Esophagus squamous epithelium (tissue), 5 donors: Measurements from ENCODE around the gene AMFR. TPM values are rescaled to one million over a fixed set of nuclear protein-coding genes. Genes with fewer than 3 reads are reported as not detected.

Source experiments
- DNase-seq: peaks from one replicate; lab custom pipeline; 2025; lab: John Stamatoyannopoulos, UW
- H3K27ac ChIP-seq, 4 donors: fragments of 200-600 bp; sonication (generic); one replicate each; pipeline ENCODE4 v1.5.1; 2016 to 2019; ENCODE audit warnings: mild to moderate bottlenecking in 1 of 4
- H3K27me3 ChIP-seq, 4 donors: fragments of 200-600 bp; sonication (generic); 1 replicate in 3 of 4; 2 replicates in 1 of 4; pipeline versions ENCODE4 v1.5.1 to v1.6.0; 2017 to 2021; ENCODE audit warnings: antibody characterized with exemption in 1 of 4
- H3K36me3 ChIP-seq, 3 donors: fragments of 200-600 bp; sonication (generic); one replicate each; pipeline ENCODE4 v1.5.1; 2016 to 2019
- H3K4me1 ChIP-seq, 3 donors: fragments of 200-600 bp; sonication (generic); one replicate each; pipeline ENCODE4 v1.5.1; 2017 to 2019
- H3K4me3 ChIP-seq, 4 donors: fragments of 200-600 bp; sonication (generic); 1 replicate in 3 of 4; 2 replicates in 1 of 4; pipeline ENCODE4 v1.5.1; 2016 to 2019; ENCODE audit warnings: mild to moderate bottlenecking in 2 of 4, moderate library complexity in 1 of 4
- H3K9me3 ChIP-seq, 3 donors: fragments of 200-600 bp; sonication (generic); one replicate each; pipeline ENCODE4 v1.5.1; 2016 to 2019
- POLR2A ChIP-seq, 4 donors: fragments of 450-650 bp; IDR thresholded peaks; one replicate each; pipeline ENCODE4 v1.6.1; 2017; ENCODE audit warnings: antibody characterized with exemption in 4 of 4, mild to moderate bottlenecking in 4 of 4, moderate library complexity in 3 of 4
- WGBS, 2 donors: methylation state at CpG; one replicate each; pipeline ENCODE4 v1.1.5; 2018; 5-methylcytosine and 5-hydroxymethylcytosine counted together
- intact Hi-C: fragments of 100-400 bp; cut with DNase I; formaldehyde crosslinking; loops from one replicate; pipeline ENCODE4 v1.15.0; 2022
- total RNA-seq, 4 donors: library from RNA; depleted of rRNA; stranded (reverse); fragments of >200 nt; gene quantifications; one replicate each; pipeline ENCODE4 v1.1.0, GENCODE V29; 2016
- TF ChIP-seq, protein P1 (sequence below), 6 experiments: fragments of 450-650 bp in 4 of 6; fragments of 200-600 bp in 2 of 6; sonication (generic) in 2 of 6; IDR thresholded peaks; one replicate each; pipeline ENCODE4 v1.5.1; 2016 to 2019; ENCODE audit warnings: antibody characterized with exemption in 6 of 6, mild to moderate bottlenecking in 4 of 6, moderate library complexity in 4 of 6
- donor health status: DM: yes; HTN: yes; CAD: no.

AMFR gene
- total RNA-seq, 4 donors from 2014 or later = 69.9 to 133 (median 111) TPM

DNA sequence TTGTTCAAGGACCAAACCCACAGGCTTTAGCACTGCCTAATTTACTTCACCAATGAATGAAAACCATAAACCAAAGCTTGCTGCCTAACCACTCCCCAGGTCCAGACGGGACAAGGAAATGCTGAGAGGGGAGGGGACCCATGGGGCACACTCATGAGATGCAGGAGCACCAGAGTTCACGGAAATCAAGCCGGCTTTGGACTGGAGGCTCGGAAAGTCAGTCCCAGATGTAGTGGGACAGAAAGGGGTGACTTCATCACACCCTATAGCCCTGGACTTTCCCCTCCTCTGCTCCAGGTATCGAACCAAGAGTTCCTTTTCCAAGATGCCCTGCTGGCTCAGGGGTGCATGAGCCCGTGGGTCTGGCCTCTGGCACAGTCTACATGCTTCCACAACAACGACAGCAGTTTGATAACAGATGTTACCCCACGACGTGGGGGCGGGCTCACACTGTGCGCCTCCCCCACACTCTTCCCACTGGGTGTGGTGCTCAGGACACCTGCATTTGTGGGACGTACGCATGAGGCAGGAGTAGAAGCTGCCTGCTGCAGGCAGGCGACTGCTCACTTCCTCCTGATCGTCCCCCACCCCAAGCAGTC, 63.2 kb downstream of the AMFR start:
- WGBS, 2 donors = 67 to 74% methylated on average over 15 of the region's 15 CpGs

DNA sequence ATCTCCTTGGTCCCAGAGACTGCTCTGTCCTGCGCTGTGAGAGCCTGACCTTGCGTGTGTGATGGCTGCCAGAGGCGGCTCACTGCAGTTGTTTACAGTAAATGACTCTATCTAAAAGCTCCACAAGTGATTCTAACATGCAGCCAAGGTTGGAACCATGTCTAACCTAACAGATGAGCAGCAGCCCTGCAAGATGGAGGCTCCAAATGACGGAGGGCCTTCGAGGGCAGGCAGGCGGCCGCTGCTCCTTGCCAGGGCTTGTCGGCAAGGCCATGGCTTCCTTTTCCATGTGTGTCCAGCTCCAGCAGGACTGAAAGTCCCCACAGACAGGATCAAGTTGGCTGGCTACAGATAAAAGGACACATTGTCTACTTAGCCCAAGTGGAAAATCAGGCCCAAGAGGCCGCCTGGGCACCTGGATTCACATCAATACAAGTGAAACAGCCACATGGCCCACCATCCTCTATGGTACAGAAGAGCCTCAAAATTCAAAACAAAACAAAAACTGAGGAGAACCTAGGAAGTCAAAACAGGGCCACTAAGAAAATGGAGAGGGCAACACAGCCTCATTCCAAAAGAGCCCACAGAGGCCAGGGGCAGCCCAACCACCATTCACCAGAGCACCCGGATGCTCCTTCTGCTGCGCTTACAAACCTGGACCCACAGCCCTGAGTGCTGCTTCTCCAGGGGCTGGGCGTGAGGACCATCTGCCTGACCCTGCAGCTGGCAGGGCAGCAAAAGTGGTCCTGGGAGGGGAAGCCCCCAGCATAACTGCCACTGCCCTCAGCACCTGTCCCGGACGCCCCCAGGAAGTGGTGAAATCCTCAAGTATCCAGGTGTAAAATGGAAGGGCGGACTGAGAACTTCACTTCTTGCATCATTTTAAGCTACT, 65.0 kb downstream of the AMFR start:
- intact Hi-C loops = no loop called here
- no peak for DNase-seq
- H3K4me1 ChIP-seq = peaks cover 0 to 26% (median 4%) of the 10 kb centered on the region in 3 donors
- no peak overlapping the region for H3K27ac ChIP-seq
- H3K27me3 ChIP-seq = no peaks in the 10 kb centered on the region
- H3K4me3 ChIP-seq = no peak overlapping the region
- TF ChIP-seq, protein P1, sequence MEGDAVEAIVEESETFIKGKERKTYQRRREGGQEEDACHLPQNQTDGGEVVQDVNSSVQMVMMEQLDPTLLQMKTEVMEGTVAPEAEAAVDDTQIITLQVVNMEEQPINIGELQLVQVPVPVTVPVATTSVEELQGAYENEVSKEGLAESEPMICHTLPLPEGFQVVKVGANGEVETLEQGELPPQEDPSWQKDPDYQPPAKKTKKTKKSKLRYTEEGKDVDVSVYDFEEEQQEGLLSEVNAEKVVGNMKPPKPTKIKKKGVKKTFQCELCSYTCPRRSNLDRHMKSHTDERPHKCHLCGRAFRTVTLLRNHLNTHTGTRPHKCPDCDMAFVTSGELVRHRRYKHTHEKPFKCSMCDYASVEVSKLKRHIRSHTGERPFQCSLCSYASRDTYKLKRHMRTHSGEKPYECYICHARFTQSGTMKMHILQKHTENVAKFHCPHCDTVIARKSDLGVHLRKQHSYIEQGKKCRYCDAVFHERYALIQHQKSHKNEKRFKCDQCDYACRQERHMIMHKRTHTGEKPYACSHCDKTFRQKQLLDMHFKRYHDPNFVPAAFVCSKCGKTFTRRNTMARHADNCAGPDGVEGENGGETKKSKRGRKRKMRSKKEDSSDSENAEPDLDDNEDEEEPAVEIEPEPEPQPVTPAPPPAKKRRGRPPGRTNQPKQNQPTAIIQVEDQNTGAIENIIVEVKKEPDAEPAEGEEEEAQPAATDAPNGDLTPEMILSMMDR (IDR thresholded peaks at IDR 0.05) = no peak
- TF ChIP-seq POLR2A (IDR thresholded peaks at IDR 0.05) = no peak
- H3K9me3 ChIP-seq = no peaks in the 10 kb centered on the region
- 93 to 94% methylated on average over 8 to 10 of the region's 15 CpGs for WGBS, 2 donors
- peaks cover 18 to 55% (median 22%) of the 10 kb centered on the region in 3 donors for H3K36me3 ChIP-seq

More for the DNA sequence above, 63.2 kb downstream of the AMFR start:
- no peak for DNase-seq
- TF ChIP-seq, protein P1 (IDR thresholded peaks at IDR 0.05) = no peak
- TF ChIP-seq POLR2A (IDR thresholded peaks at IDR 0.05) = no peak
- no peak overlapping the region for H3K27ac ChIP-seq
- intact Hi-C loops = no loop called here
- no peaks in the 10 kb centered on the region for H3K27me3 ChIP-seq
- peaks cover 18 to 71% (median 22%) of the 10 kb centered on the region in 3 donors for H3K36me3 ChIP-seq
- peaks cover 0 to 9% (median 0%) of the 10 kb centered on the region in 3 donors for H3K4me1 ChIP-seq
- no peaks in the 10 kb centered on the region for H3K9me3 ChIP-seq
- H3K4me3 ChIP-seq = no peak overlapping the region

DNA sequence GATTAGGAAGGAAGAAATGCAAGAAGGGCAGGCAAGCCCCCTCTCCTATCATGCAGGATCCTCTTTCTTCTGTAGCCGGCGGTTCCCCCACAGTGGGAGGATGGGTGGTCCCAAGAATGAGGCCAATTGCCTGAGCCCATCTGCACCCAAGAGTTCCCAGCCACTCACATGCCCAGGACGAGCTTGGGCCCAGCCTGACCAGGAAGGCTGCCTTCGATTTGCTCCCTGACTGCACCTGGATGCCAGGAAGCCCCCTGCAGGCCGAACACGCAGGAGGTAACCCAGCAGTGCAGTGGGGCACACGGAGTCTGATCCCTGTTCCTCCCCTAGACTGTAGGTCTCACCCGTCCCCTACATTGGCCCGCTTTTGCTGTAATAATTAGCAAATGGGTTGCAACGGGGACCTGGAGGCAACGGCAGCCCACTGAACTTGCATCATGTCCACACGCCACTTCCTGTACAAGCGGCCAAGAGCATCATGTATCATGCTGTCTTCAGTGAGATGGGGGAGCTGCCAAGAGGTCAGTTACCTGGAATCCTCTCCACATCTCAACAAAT, 67.5 kb downstream of the AMFR start:
- DNase-seq = no peak
- Histone ChIP-seq H3K9me3 (no peaks in the 10 kb centered on the region), H3K36me3 (peaks cover 8 to 29% (median 10%) of the 10 kb centered on the region in 3 donors), H3K4me1 (peaks cover 0 to 35% (median 4%) of the 10 kb centered on the region in 3 donors), H3K27me3 (no peaks in the 10 kb centered on the region), H3K27ac (peak overlapping the region in 3 of 4 donors; percentile 55 to 69 (median 63)), H3K4me3 (no peak overlapping the region)
- intact Hi-C loops = no loop called here
- no peak for TF ChIP-seq POLR2A (IDR thresholded peaks at IDR 0.05)
- TF ChIP-seq, protein P1 (IDR thresholded peaks at IDR 0.05) = no peak
- WGBS, 2 donors = 80 to 87% methylated on average over 4 to 11 of the region's 13 CpGs

DNA sequence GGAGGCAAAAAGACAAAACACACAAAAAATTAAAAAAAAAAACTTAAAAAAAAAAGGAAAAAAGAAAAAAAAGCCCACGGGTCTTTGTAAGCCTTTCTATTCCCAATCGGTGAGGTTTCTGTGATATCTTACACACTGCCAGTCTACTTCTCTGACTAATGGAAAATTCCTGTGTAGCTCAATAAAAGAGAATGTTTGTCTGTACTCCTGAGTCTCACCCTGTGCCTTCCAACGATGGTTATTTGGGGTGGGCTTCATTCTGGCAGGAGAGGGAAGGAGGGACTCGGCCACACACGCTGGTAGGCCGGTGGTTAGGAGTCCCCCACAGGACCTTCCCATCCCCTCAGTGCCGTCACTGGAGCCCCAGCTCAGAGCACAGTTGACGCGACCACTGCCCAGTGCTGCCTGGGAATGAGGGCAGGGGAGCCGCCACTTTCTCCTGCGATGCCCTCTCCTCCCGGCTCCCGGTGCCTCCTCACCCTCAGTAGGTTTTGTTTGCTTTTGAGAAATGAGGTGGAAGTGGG, 68.0 kb downstream of the AMFR start:
- peak overlapping the region; percentile 29 to 62 (median 46) for H3K4me3 ChIP-seq
- intact Hi-C loops = no loop called here
- TF ChIP-seq POLR2A (IDR thresholded peaks at IDR 0.05) = no peak
- no peak for DNase-seq
- H3K4me1 ChIP-seq = peaks cover 0 to 36% (median 4%) of the 10 kb centered on the region in 3 donors
- no peaks in the 10 kb centered on the region for H3K9me3 ChIP-seq
- WGBS, 2 donors = 53 to 58% methylated on average over 9 to 11 of the region's 13 CpGs
- no peaks in the 10 kb centered on the region for H3K27me3 ChIP-seq
- H3K27ac ChIP-seq = peak overlapping the region; percentile 14 to 69 (median 59)
- peaks cover 3 to 24% (median 5%) of the 10 kb centered on the region in 3 donors for H3K36me3 ChIP-seq
